ENCODE measurements around the gene RSPH1.

Gene RSPH1

GRCh38 chr21:42496120-42496838, at the start of gene RSPH1:
Gene RSPH1, minus strand, starts transcription at chr21:42496224. Its CDS starts 38 bp downstream, at chr21:42496186.
- peak within 1 kb of the TSS; percentile 45 to 67 (median 53) for H3K4me3 ChIP-seq
- H3K27ac ChIP-seq = peak within 1 kb of the TSS in 18 of 21 experiments; percentile 25 to 95 (median 77)

GRCh38 chr21:42545745-42546144, 49.7 kb upstream of the RSPH1 start:
- H3K27ac ChIP-seq = no peak overlapping the region
- H3K4me3 ChIP-seq = no peak overlapping the region

- Histone ChIP-seq H3K4me3 (no peak overlapping the region), H3K27ac (no peak overlapping the region)
Measured at GRCh38 chr21:42545317-42545716, 49.3 kb upstream of the RSPH1 start.

- Histone ChIP-seq H3K4me3 (no peak overlapping the region), H3K27ac (no peak overlapping the region)
Measured at GRCh38 chr21:42544544-42544943, 48.5 kb upstream of the RSPH1 start.

GRCh38 chr21:42543106-42543847, 47.3 kb upstream of the RSPH1 start:
- Histone ChIP-seq H3K4me3 (no peak overlapping the region), H3K27ac (no peak overlapping the region)

- Histone ChIP-seq H3K27ac (no peak overlapping the region), H3K4me3 (no peak overlapping the region)
Measured at GRCh38 chr21:42542596-42542995, 46.6 kb upstream of the RSPH1 start.

GRCh38 chr21:42542196-42542595, 46.2 kb upstream of the RSPH1 start:
- H3K4me3 ChIP-seq = no peak overlapping the region
- H3K27ac ChIP-seq = no peak overlapping the region

GRCh38 chr21:42541618-42542017, 45.6 kb upstream of the RSPH1 start:
- no peak overlapping the region for H3K4me3 ChIP-seq
- H3K27ac ChIP-seq = no peak overlapping the region

GRCh38 chr21:42541174-42541573, 45.1 kb upstream of the RSPH1 start:
- Histone ChIP-seq H3K4me3 (no peak overlapping the region), H3K27ac (no peak overlapping the region)

- Histone ChIP-seq H3K4me3 (no peak overlapping the region), H3K27ac (no peak overlapping the region)
Measured at GRCh38 chr21:42540396-42540795, 44.4 kb upstream of the RSPH1 start.

- Histone ChIP-seq H3K27ac (peak overlapping the region in 2 of 21 experiments; percentile 26 to 27), H3K4me3 (no peak overlapping the region)
Measured at GRCh38 chr21:42539931-42540343, 43.9 kb upstream of the RSPH1 start.

GRCh38 chr21:42539342-42539741, 43.3 kb upstream of the RSPH1 start:
- H3K27ac ChIP-seq = peak overlapping the region in 4 of 21 experiments; percentile 6 to 35 (median 25)
- no peak overlapping the region for H3K4me3 ChIP-seq

GRCh38 chr21:42538479-42539275, 42.7 kb upstream of the RSPH1 start:
- Histone ChIP-seq H3K27ac (peak overlapping the region in 4 of 21 experiments; percentile 19 to 43 (median 30)), H3K4me3 (no peak overlapping the region)

- Histone ChIP-seq H3K27ac (no peak overlapping the region), H3K4me3 (no peak overlapping the region)
Measured at GRCh38 chr21:42537106-42537742, 41.2 kb upstream of the RSPH1 start.

- Histone ChIP-seq H3K4me3 (no peak overlapping the region), H3K27ac (no peak overlapping the region)
Measured at GRCh38 chr21:42536601-42537000, 40.6 kb upstream of the RSPH1 start.

GRCh38 chr21:42535602-42536171, 39.7 kb upstream of the RSPH1 start:
- no peak overlapping the region for H3K4me3 ChIP-seq
- peak overlapping the region in 1 of 21 experiments; percentile 8 for H3K27ac ChIP-seq

- Histone ChIP-seq H3K27ac (peak overlapping the region in 1 of 21 experiments; percentile 18), H3K4me3 (no peak overlapping the region)
Measured at GRCh38 chr21:42534421-42535378, 38.7 kb upstream of the RSPH1 start.

GRCh38 chr21:42533963-42534355, 37.9 kb upstream of the RSPH1 start:
- Histone ChIP-seq H3K27ac (no peak overlapping the region), H3K4me3 (no peak overlapping the region)
